PFSK-1 (cell line): Measurements from ENCODE around the gene ZNF786.

ENCODE experiments used
- FOXP2 ChIP-seq: optimal IDR thresholded peaks from 2 replicates; pipeline ENCODE3; 2011; ENCODE audit warnings: borderline replicate concordance, control low read depth, inconsistent platforms; ENCODE audit not compliant: insufficient read depth; ENCODE audit errors: extremely low read length, extremely low read depth
- POLR2AphosphoS5 ChIP-seq: IDR thresholded peaks from 2 replicates; pipeline ENCODE4 v1.6.1; 2012; ENCODE audit warnings: low read depth, mild to moderate bottlenecking, control low read depth, low read length, moderate library complexity
- REST ChIP-seq, 2 experiments: IDR thresholded peaks; 2 replicates each; pipeline versions ENCODE4 v1.6.1 to v1.8.0; 2011 to 2012; ENCODE audit warnings: low read depth in 2 of 2, low read length in 2 of 2, control low read depth in 1 of 2, inconsistent platforms in 1 of 2, mild to moderate bottlenecking in 1 of 2, moderate library complexity in 1 of 2; ENCODE audit not compliant: insufficient read depth in 1 of 2
- SIN3A ChIP-seq: IDR thresholded peaks from 2 replicates; pipeline ENCODE4 v1.6.1; 2012; ENCODE audit warnings: mild to moderate bottlenecking, low read length, moderate library complexity, borderline replicate concordance; ENCODE audit not compliant: insufficient read depth
- TAF1 ChIP-seq: IDR thresholded peaks from 2 replicates; pipeline ENCODE4 v1.6.1; 2012; ENCODE audit warnings: low read length, control low read depth, borderline replicate concordance; ENCODE audit not compliant: insufficient read depth

ZNF786 gene

GRCh38 chr7:149021725-149022062 is 68.8 kb downstream of the ZNF786 start:
- TF ChIP-seq FOXP2 (no peak), SIN3A (no peak), REST (IDR thresholded peaks at IDR 0.05; ENCODE audit: insufficient read depth in 1 of 2, low read depth in 2 of 2, low read length in 2 of 2) (no peak), POLR2AphosphoS5 (no peak), TAF1 (no peak)

- no peak for TF ChIP-seq REST (IDR thresholded peaks at IDR 0.05; ENCODE audit: insufficient read depth in 1 of 2, low read depth in 2 of 2, low read length in 2 of 2)
- TF ChIP-seq TAF1: no peak
- no peak for TF ChIP-seq POLR2AphosphoS5
- TF ChIP-seq SIN3A: no peak
- no peak for TF ChIP-seq FOXP2
Observed at GRCh38 chr7:149020483-149020882, 70.0 kb downstream of the ZNF786 start.
